Measurements from ENCODE around the gene SIDT2.

The SIDT2 gene

GRCh38 chr11:117223741-117224689 lies 45.5 kb downstream of the SIDT2 start:
- no peak for DNase-seq

GRCh38 chr11:117225553-117226170 lies 47.1 kb downstream of the SIDT2 start:
- DNase-seq, result no peak

- peak; percentile 67 to 82 for DNase-seq
These were observed 48.1 kb downstream of the SIDT2 start for GRCh38 chr11:117226388-117227385.

- no peak for DNase-seq
These were observed 49.5 kb downstream of the SIDT2 start for GRCh38 chr11:117228091-117228490.

- DNase-seq, result no peak
These were observed 50.9 kb downstream of the SIDT2 start for GRCh38 chr11:117229411-117229810.

- DNase-seq, result no peak
These were observed 51.4 kb downstream of the SIDT2 start for GRCh38 chr11:117229931-117230285.

- DNase-seq, result no peak
These were observed 51.9 kb downstream of the SIDT2 start for GRCh38 chr11:117230286-117230961.

GRCh38 chr11:117230999-117231841 lies 52.7 kb downstream of the SIDT2 start:
- DNase-seq, result no peak

GRCh38 chr11:117231842-117232091 lies 53.2 kb downstream of the SIDT2 start, which contains the start of gene PCSK7:
TSS of gene PCSK7 (minus strand) at chr11:117232073. CDS start at chr11:117229844, 2,229 bp downstream.
- DNase-seq, result no peak

- peak; percentile 70 to 83 for DNase-seq
These were observed 53.7 kb downstream of the SIDT2 start, which contains the start of gene RNF214 for GRCh38 chr11:117232092-117232878. TSS of gene RNF214 (plus strand) at chr11:117232671. CDS start at chr11:117234273, 1,602 bp downstream.

- no peak for DNase-seq
These were observed 54.4 kb downstream of the SIDT2 start for GRCh38 chr11:117232911-117233409.

- DNase-seq, result no peak
These were observed 59.7 kb downstream of the SIDT2 start for GRCh38 chr11:117238221-117238620.

GRCh38 chr11:117239295-117239694 lies 60.8 kb downstream of the SIDT2 start:
- no peak for DNase-seq
